Thymus (tissue), 11 donors: ENCODE results near the gene MAP3K3. TPM values are rescaled to one million over a fixed set of nuclear protein-coding genes. Genes with fewer than 3 reads are reported as not detected.
"Not testable (repeated sequence)": the region's sequence is repeated elsewhere in the genome, so short reads cannot be mapped to it uniquely, and the experiment has no call there.

Experiments
- DNase-seq, 9 donors: peaks; one replicate each; pipeline ENCODE4 v3.0.0-alpha.2; 2013; ENCODE audit warnings: low spot score in 9 of 9, low read depth in 6 of 9, missing footprints in 1 of 9
- H3K27ac ChIP-seq, 2 donors: one replicate each; pipeline ENCODE4 v1.5.1; 2013; ENCODE audit warnings: control low read depth in 1 of 2, low read depth in 1 of 2, low read length in 1 of 2, mild to moderate bottlenecking in 1 of 2, moderate library complexity in 1 of 2
- H3K27me3 ChIP-seq, 2 donors: one replicate each; pipeline ENCODE4 v1.5.1; 2013; ENCODE audit warnings: low read length in 1 of 2; ENCODE audit not compliant: control insufficient read depth in 2 of 2, insufficient read depth in 1 of 2
- H3K36me3 ChIP-seq, 2 donors: one replicate each; pipeline ENCODE4 v1.5.1; 2013; ENCODE audit warnings: low read length in 1 of 2, mild to moderate bottlenecking in 1 of 2, moderate library complexity in 1 of 2; ENCODE audit not compliant: control insufficient read depth in 2 of 2, insufficient read depth in 2 of 2
- H3K4me1 ChIP-seq, 2 donors: one replicate each; pipeline ENCODE4 v1.5.1; 2013; ENCODE audit warnings: low read length in 2 of 2; ENCODE audit not compliant: control insufficient read depth in 2 of 2, insufficient read depth in 2 of 2
- H3K4me3 ChIP-seq, 2 donors: one replicate each; pipeline ENCODE4 v1.5.1; 2013; ENCODE audit warnings: low read length in 2 of 2, control low read depth in 1 of 2, mild to moderate bottlenecking in 1 of 2
- H3K9me3 ChIP-seq, 2 donors: one replicate each; pipeline ENCODE4 v1.5.1; 2013; ENCODE audit warnings: low read length in 1 of 2, mild to moderate bottlenecking in 1 of 2; ENCODE audit not compliant: control insufficient read depth in 2 of 2, insufficient read depth in 1 of 2
- WGBS: extraction: QIAGEN DNeasy Blood & Tissue Kit; methylation state at CpG from one replicate; pipeline ENCODE4 v1.1.7; 2013; 5-methylcytosine and 5-hydroxymethylcytosine counted together
- polyA plus RNA-seq: library from polyadenylated mRNA; stranded (reverse); fragments of 200-250 nt; gene quantifications from one replicate; pipeline ENCODE4 v1.2.3, GENCODE V29; 2013
- total RNA-seq: library from RNA; stranded (reverse); fragments of 120-200 nt; gene quantifications from one replicate; pipeline ENCODE4 v1.2.4, GENCODE V29; 2013
- donor health status: healthy.

The MAP3K3 gene
- total and polyA plus RNA-seq, 2 donors = 15.5 to 21.0 TPM

DNA sequence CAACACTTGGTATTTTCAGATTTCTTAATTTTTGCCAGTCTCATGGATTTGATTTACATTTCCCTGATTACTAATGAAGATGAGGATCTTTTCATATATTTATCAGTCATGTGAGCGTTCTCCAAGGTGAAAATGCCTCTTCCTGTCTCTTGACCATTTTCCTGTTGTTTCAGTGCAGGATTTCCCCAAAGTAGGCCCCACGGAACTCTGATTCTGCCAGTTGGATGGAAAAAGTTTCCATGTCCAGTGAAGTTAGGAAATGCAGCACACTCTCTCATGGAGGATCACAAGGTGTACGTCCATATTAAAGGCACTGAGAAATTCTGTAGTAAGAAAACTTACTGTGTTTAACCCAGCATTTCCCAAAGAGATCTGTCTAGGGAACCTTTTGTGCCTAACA is 94.2 kb downstream of the MAP3K3 start:
- Histone ChIP-seq H3K9me3 (no peaks in the 10 kb centered on the region), H3K27me3 (no peaks in the 10 kb centered on the region), H3K4me1 (no peaks in the 10 kb centered on the region), H3K4me3 (no peak overlapping the region), H3K27ac (no peak overlapping the region), H3K36me3 (peaks cover 13 to 35% of the 10 kb centered on the region in 2 donors)
- WGBS = 98% methylated on average over 3 of the region's 3 CpGs
- no peak for DNase-seq

DNA sequence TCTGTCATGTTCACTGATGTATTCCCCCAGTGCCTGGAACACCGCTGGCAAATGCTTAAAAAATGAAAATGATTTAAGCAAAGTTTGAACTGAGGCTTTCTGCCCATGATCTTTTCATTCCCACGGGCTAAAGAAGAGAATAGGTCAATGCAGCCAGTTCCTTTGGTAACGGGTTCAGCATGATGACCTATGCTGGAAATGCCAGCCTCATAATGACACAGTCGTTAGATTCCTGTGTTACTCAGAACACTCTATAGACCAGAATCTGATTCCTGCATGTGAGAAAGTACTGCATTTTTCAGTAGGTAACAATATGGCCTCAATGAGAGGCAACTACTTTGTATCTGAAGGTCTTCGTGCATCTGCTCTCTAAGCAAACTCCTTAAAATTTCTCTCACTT is 96.8 kb downstream of the MAP3K3 start:
- Histone ChIP-seq H3K4me3 (no peak overlapping the region), H3K27ac (no peak overlapping the region), H3K4me1 (no peaks in the 10 kb centered on the region), H3K36me3 (peaks cover 0 to 18% of the 10 kb centered on the region in 2 donors), H3K27me3 (no peaks in the 10 kb centered on the region), H3K9me3 (no peaks in the 10 kb centered on the region)
- 97% methylated on average over 5 of the region's 5 CpGs for WGBS
- no peak for DNase-seq

- not testable (repeated sequence) for H3K4me3 ChIP-seq, H3K27me3 ChIP-seq, H3K27ac ChIP-seq, DNase-seq, H3K9me3 ChIP-seq, H3K4me1 ChIP-seq
- WGBS = 98% methylated on average over 5 of the region's 5 CpGs
- H3K36me3 ChIP-seq = peaks cover 0 to 15% of the 10 kb centered on the region in 2 donors
Observed at GRCh38 chr17:63720194-63720593, 98.0 kb downstream of the MAP3K3 start.

GRCh38 chr17:63722403-63722802 is 100.2 kb downstream of the MAP3K3 start:
- Histone ChIP-seq H3K4me3 (no peak overlapping the region), H3K9me3 (no peaks in the 10 kb centered on the region), H3K27ac (no peak overlapping the region), H3K36me3 (peaks cover 0 to 14% of the 10 kb centered on the region in 2 donors), H3K27me3 (no peaks in the 10 kb centered on the region), H3K4me1 (no peaks in the 10 kb centered on the region)
- DNase-seq = no peak
- WGBS = 96% methylated on average over 2 of the region's 2 CpGs

DNA sequence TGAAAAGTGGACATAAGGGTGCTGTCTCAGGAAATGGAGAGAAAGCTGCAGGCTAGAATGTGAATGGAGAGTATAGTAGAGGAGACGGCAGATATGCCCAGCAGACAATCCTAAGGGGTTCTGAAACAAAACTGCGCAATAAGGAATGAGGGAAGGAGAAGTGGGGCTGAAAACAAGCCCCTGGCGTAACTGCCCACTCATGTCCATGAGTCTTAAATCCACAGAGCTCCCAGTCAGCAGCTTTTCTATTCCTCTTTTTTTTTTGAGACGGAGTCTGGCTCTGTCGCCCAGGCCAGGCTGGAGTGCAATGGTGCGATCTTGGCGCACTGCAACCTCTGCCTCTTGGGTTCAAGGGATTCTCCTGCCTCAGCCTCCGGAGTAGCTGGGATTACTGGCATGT is 113.5 kb downstream of the MAP3K3 start:
- Histone ChIP-seq H3K27me3 (no peaks in the 10 kb centered on the region), H3K27ac (no peak overlapping the region), H3K4me1 (peaks cover 3 to 5% of the 10 kb centered on the region in 2 donors), H3K9me3 (no peaks in the 10 kb centered on the region), H3K4me3 (no peak overlapping the region), H3K36me3 (peaks cover 0 to 2% of the 10 kb centered on the region in 2 donors)
- no peak for DNase-seq
- over 99% methylated on average over 8 of the region's 8 CpGs for WGBS

- H3K27me3 ChIP-seq = no peaks in the 10 kb centered on the region
- peak in 6 of 9 donors; percentile 0 to 31 (median 10) for DNase-seq
- WGBS = 44% methylated on average over 12 of the region's 12 CpGs
Observed at GRCh38 chr17:63740464-63741142, 118.4 kb downstream of the MAP3K3 start.

GRCh38 chr17:63741143-63741407 is 118.9 kb downstream of the MAP3K3 start:
- no peaks in the 10 kb centered on the region for H3K27me3 ChIP-seq
- H3K4me3 ChIP-seq = peak overlapping the region; percentile 89 to 92
- H3K36me3 ChIP-seq = peaks cover 3 to 7% of the 10 kb centered on the region in 2 donors
- H3K27ac ChIP-seq = peak overlapping the region; percentile 93 to 96
- WGBS = under 1% methylated on average over 14 of the region's 14 CpGs
- peaks cover 3 to 14% of the 10 kb centered on the region in 2 donors for H3K4me1 ChIP-seq
- H3K9me3 ChIP-seq = no peaks in the 10 kb centered on the region
- DNase-seq = peak in 4 of 9 donors; percentile 3 to 26 (median 13)

More at GRCh38 chr17:63740464-63741142, 118.4 kb downstream of the MAP3K3 start:
- peaks cover 3 to 14% of the 10 kb centered on the region in 2 donors for H3K4me1 ChIP-seq
- H3K27ac ChIP-seq = peak overlapping the region; percentile 93 to 96
- H3K9me3 ChIP-seq = no peaks in the 10 kb centered on the region
- H3K36me3 ChIP-seq = peaks cover 2 to 4% of the 10 kb centered on the region in 2 donors
- H3K4me3 ChIP-seq = peak overlapping the region; percentile 89 to 92

DNA sequence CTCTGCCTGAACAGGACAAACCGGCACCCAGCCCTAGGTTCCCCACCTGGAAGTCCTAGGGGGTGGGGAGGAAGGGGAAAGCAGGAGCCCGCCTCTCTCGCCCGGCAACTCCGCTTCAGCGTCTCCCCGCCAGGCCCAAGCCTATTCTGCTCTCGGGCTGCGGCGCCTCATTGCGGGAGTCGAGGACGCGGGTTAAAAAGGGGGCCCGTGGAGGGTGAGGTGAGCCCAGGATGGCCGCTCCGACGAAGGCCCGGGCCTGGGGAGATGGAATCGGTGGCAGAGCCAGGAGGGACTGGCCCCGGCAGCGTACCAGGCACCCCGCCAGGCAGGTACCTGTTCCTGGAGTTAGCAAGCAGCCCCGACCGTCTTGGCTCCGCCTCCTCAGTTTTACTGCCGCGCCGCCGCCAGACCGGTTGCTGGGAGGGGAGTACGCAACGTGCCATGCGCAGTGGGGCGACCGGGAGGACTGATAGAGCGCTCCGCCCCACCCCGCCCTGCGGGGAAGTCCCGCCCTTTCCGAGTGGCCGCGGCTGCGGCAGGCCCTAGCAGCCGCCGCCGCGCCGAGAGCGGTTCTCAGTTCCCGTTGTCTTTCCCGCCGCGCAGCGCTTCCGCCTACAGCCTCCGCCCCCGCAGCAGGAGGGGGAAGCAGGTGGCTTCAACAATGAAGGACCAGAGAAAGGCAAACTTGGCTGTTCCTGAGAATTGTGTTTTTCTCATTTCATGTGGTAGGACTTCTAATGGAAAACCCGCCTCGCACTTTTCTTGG is 119.4 kb downstream of the MAP3K3 start, which contains the start of gene STRADA:
TSS of gene STRADA (minus strand) at position 392 of the 766 bp plus-strand sequence. CDS start 13,430 bp downstream, outside the sequence.
- Histone ChIP-seq H3K27me3 (no peaks in the 10 kb centered on the region), H3K4me3 (peak within 1 kb of the TSS; percentile 89 to 92), H3K36me3 (peaks cover 3 to 11% of the 10 kb centered on the region in 2 donors), H3K9me3 (no peaks in the 10 kb centered on the region), H3K4me1 (peaks cover 3 to 14% of the 10 kb centered on the region in 2 donors), H3K27ac (peak within 1 kb of the TSS; percentile 96 to 98)
- peak; percentile 94 to 99 (median 98) for DNase-seq
- WGBS = under 1% methylated on average over 61 of the region's 61 CpGs
